OCI-LY3 (cell line): Measurements from ENCODE around the gene BRICD5.
A peak's percentile ranks its signal among the peaks of the same experiment; 100 is the strongest.

ENCODE experiments used
- H2AFZ ChIP-seq: fragments of 200-600, 300-600 bp; shearing (Covaris generic); 2 replicates; pipeline ENCODE4 v1.6.0; 2014; ENCODE audit warnings: antibody characterized with exemption, low read depth, low read length
- H3K27ac ChIP-seq: fragments of 200-600, 300-600 bp; sonication (generic); 2 replicates; pipeline ENCODE4 v1.5.1; 2014; ENCODE audit warnings: mild to moderate bottlenecking, low read length, moderate library complexity, mixed read lengths
- H3K27me3 ChIP-seq: fragments of 200-600, 300-600 bp; sonication (generic); 2 replicates; pipeline ENCODE4 v1.6.1; 2014; ENCODE audit warnings: low read depth, low read length, mixed read lengths
- H3K36me3 ChIP-seq: fragments of 200-600, 300-600 bp; sonication (generic); replicated peaks from 2 replicates; pipeline ENCODE3; 2014; ENCODE audit warnings: low read depth, low read length, mixed read lengths
- H3K4me1 ChIP-seq: fragments of 300-600, 200-600 bp; sonication (generic); 2 replicates; pipeline ENCODE4 v1.6.1; 2014; ENCODE audit warnings: low read length, mixed read lengths
- H3K4me2 ChIP-seq: fragments of 200-600, 300-600 bp; sonication (generic); 2 replicates; pipeline ENCODE4 v1.6.1; 2014; ENCODE audit warnings: low read length, mixed read lengths
- H3K4me3 ChIP-seq: fragments of 300-600, 200-600 bp; sonication (generic); 2 replicates; pipeline ENCODE4 v1.5.1; 2014; ENCODE audit warnings: antibody characterized with exemption, mild to moderate bottlenecking, low read length, moderate library complexity
- H3K79me2 ChIP-seq: fragments of 300-600, 200-600 bp; shearing (Covaris generic); 2 replicates; pipeline ENCODE4 v1.6.1; 2014; ENCODE audit warnings: mild to moderate bottlenecking, low read length, mixed read lengths
- H3K9ac ChIP-seq: fragments of 300-600, 200-600 bp; shearing (Covaris generic); 2 replicates; pipeline ENCODE4 v1.6.0; 2014; ENCODE audit warnings: mild to moderate bottlenecking, low read length, moderate library complexity
- H3K9me3 ChIP-seq: fragments of 200-600, 300-600 bp; shearing (Covaris generic); 2 replicates; pipeline ENCODE4 v1.6.1; 2014; ENCODE audit warnings: low read length, mixed read lengths; ENCODE audit not compliant: insufficient read depth
- H4K20me1 ChIP-seq: fragments of 200-600, 300-600 bp; sonication (generic); 2 replicates; pipeline ENCODE4 v1.6.1; 2016; ENCODE audit warnings: low read length, mixed read lengths; ENCODE audit not compliant: insufficient read depth
- CTCF ChIP-seq: fragments of 200-600, 300-600 bp; sonication (generic); IDR thresholded peaks from 2 replicates; pipeline ENCODE4 v1.5.1; 2014; ENCODE audit warnings: antibody characterized with exemption, low read length, low read depth
- EZH2phosphoT487 ChIP-seq: fragments of 200-600 bp; shearing (Covaris generic); IDR thresholded peaks from 2 replicates; pipeline ENCODE4 v1.6.1; 2018; ENCODE audit warnings: antibody characterized with exemption, mixed run types, low read depth

BRICD5 gene

GRCh38 chr16:2212362-2213324, 2.0 kb upstream of the BRICD5 start:
- H3K27me3 ChIP-seq: no peaks in the 10 kb centered on the region
- peaks cover 12% of the 10 kb centered on the region for H3K4me1 ChIP-seq
- H3K27ac ChIP-seq: no peak overlapping the region
- peak overlapping the region; percentile 81; the same call in 1 of the 2 replicates for H3K9ac ChIP-seq
- no peak for TF ChIP-seq EZH2phosphoT487
- TF ChIP-seq CTCF: no peak
- H3K4me2 ChIP-seq: peak overlapping the region; percentile 88
- H3K4me3 ChIP-seq: peak overlapping the region; percentile 98
- H4K20me1 ChIP-seq: peaks cover 7% of the 10 kb centered on the region
- H3K36me3 ChIP-seq: peaks cover 16% of the 10 kb centered on the region
- no peak overlapping the region for H2AFZ ChIP-seq
- peaks cover 20% of the 10 kb centered on the region for H3K79me2 ChIP-seq
- H3K9me3 ChIP-seq: no peaks in the 10 kb centered on the region

GRCh38 chr16:2211923-2212347, 1.3 kb upstream of the BRICD5 start:
- H4K20me1 ChIP-seq: peaks cover 7% of the 10 kb centered on the region
- H3K79me2 ChIP-seq: peaks cover 24% of the 10 kb centered on the region
- H3K4me3 ChIP-seq: no peak overlapping the region
- H3K36me3 ChIP-seq: peaks cover 22% of the 10 kb centered on the region
- H3K9me3 ChIP-seq: no peaks in the 10 kb centered on the region
- H3K9ac ChIP-seq: no peak overlapping the region
- H2AFZ ChIP-seq: no peak overlapping the region
- no peaks in the 10 kb centered on the region for H3K27me3 ChIP-seq
- H3K4me1 ChIP-seq: peaks cover 13% of the 10 kb centered on the region
- H3K27ac ChIP-seq: no peak overlapping the region
- no peak overlapping the region for H3K4me2 ChIP-seq
- TF ChIP-seq CTCF (no peak), EZH2phosphoT487 (no peak)

- TF ChIP-seq EZH2phosphoT487: no peak
- TF ChIP-seq CTCF: no peak
Measured at GRCh38 chr16:2210009-2210332, 692 bp downstream of the BRICD5 start.

GRCh38 chr16:2209258-2210008, 1.2 kb downstream of the BRICD5 start:
- H3K27ac ChIP-seq: no peak overlapping the region
- no peak overlapping the region for H3K9ac ChIP-seq
- no peak overlapping the region for H3K4me2 ChIP-seq
- no peak overlapping the region for H3K4me3 ChIP-seq
- no peak overlapping the region for H2AFZ ChIP-seq
- H3K9me3 ChIP-seq: no peaks in the 10 kb centered on the region
- H3K4me1 ChIP-seq: peaks cover 24% of the 10 kb centered on the region
- H3K79me2 ChIP-seq: peaks cover 37% of the 10 kb centered on the region
- TF ChIP-seq CTCF (no peak), EZH2phosphoT487 (no peak)
- H4K20me1 ChIP-seq: peaks cover 7% of the 10 kb centered on the region
- H3K27me3 ChIP-seq: no peaks in the 10 kb centered on the region
- H3K36me3 ChIP-seq: peaks cover 25% of the 10 kb centered on the region

More at GRCh38 chr16:2210009-2210332, 692 bp downstream of the BRICD5 start:
- Histone ChIP-seq H3K4me1 (peaks cover 21% of the 10 kb centered on the region), H3K4me3 (no peak overlapping the region), H3K9me3 (no peaks in the 10 kb centered on the region), H3K9ac (no peak overlapping the region), H3K79me2 (peaks cover 37% of the 10 kb centered on the region), H4K20me1 (peaks cover 7% of the 10 kb centered on the region), H2AFZ (no peak overlapping the region), H3K27me3 (no peaks in the 10 kb centered on the region), H3K4me2 (no peak overlapping the region), H3K27ac (no peak overlapping the region), H3K36me3 (peaks cover 25% of the 10 kb centered on the region)
